Liver (tissue), 2 donors: ENCODE data around the gene MAP2K4.

Source experiments
- MAX ChIP-seq: IDR thresholded peaks from 2 replicates; pipeline ENCODE4 v1.6.1; 2016; ENCODE audit warnings: antibody characterized with exemption
- TF ChIP-seq, protein P1 (sequence below): fragments of 150-350 bp; IDR thresholded peaks from 2 replicates; pipeline ENCODE4 v1.5.1; 2017; ENCODE audit warnings: improper control_type of control experiment, low read depth, low read length; ENCODE audit not compliant: missing input control
- donor health status: healthy.

DNA sequence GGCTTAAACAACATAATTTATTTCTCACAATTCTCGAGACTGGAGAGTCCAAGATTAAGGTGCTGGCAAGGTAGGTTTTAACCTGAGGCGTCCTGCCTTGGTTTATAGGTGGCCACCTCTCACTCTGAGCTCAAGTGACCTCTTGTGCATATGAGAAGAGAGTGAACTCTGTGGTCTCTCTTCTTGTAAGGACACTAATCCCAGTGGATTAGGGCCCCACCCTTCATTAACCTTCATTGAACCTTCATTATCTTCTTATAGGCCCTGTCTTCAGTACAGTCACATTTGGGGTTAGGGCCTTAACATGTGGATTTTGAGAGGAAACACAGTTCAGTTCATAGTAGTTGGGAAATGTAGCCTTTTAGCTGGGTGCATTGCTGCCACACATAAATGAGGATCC is 57.1 kb downstream of the MAP2K4 start:
- TF ChIP-seq MAX = no peak
- TF ChIP-seq, protein P1, sequence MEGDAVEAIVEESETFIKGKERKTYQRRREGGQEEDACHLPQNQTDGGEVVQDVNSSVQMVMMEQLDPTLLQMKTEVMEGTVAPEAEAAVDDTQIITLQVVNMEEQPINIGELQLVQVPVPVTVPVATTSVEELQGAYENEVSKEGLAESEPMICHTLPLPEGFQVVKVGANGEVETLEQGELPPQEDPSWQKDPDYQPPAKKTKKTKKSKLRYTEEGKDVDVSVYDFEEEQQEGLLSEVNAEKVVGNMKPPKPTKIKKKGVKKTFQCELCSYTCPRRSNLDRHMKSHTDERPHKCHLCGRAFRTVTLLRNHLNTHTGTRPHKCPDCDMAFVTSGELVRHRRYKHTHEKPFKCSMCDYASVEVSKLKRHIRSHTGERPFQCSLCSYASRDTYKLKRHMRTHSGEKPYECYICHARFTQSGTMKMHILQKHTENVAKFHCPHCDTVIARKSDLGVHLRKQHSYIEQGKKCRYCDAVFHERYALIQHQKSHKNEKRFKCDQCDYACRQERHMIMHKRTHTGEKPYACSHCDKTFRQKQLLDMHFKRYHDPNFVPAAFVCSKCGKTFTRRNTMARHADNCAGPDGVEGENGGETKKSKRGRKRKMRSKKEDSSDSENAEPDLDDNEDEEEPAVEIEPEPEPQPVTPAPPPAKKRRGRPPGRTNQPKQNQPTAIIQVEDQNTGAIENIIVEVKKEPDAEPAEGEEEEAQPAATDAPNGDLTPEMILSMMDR = no peak
